Panc1 (cell line): ENCODE measurements around the gene IL21R. TPM values are rescaled to one million over a fixed set of nuclear protein-coding genes. Genes with fewer than 3 reads are reported as not detected.

ENCODE experiments used
- ATAC-seq: fragments of 200-7000 bp; cut with Tn5 transposase; 2 replicates; pipeline ENCODE4 v1.9.1; 2020; ENCODE audit warnings: mild to moderate bottlenecking, moderate library complexity
- BruUV-seq: library from RNA; stranded (reverse); fragments of 400-500 nt; replicated peaks from 2 replicates; lab custom pipeline; 2021; lab: Mats Ljungman, UMichigan
- CTCF ChIA-PET: fragments of 300-600 bp; sonication (Branson Sonifier 250); formaldehyde crosslinking; loops from one replicate; lab custom pipeline; 2022; ENCODE audit warnings: antibody characterized with exemption; lab: Charles Lee
- POLR2A ChIA-PET: fragments of 300-600 bp; sonication (Branson Sonifier 250); formaldehyde crosslinking; loops from one replicate; lab custom pipeline; 2022; ENCODE audit warnings: antibody characterized with exemption; lab: Charles Lee
- DNase-seq: peaks from one replicate; pipeline ENCODE4 v3.0.0-alpha.2; 2010; ENCODE audit warnings: low read depth, low spot score
- H3K27ac ChIP-seq: 2 replicates; pipeline ENCODE4 v1.5.1; 2011; ENCODE audit warnings: mild to moderate bottlenecking, low read length, inconsistent platforms
- H3K27me3 ChIP-seq: fragments of 200-500 bp; sonication (Bioruptor generic); 2 replicates; pipeline ENCODE4 v1.6.0; 2014; ENCODE audit warnings: low read length, inconsistent platforms; ENCODE audit not compliant: control insufficient read depth, insufficient read depth
- H3K36me3 ChIP-seq: fragments of 200-500 bp; sonication (Bioruptor generic); 2 replicates; pipeline ENCODE4 v1.5.1; 2014; ENCODE audit warnings: inconsistent platforms, mild to moderate bottlenecking, low read length, moderate library complexity; ENCODE audit not compliant: control insufficient read depth, insufficient read depth
- H3K4me1 ChIP-seq: 2 replicates; pipeline ENCODE4 v1.5.1; 2011; ENCODE audit warnings: inconsistent platforms, mild to moderate bottlenecking, low read length, moderate library complexity; ENCODE audit not compliant: control insufficient read depth, insufficient read depth
- H3K4me3 ChIP-seq, 2 experiments: 2 replicates each; pipeline ENCODE4 v1.5.1; 2011 to 2012; ENCODE audit warnings: low read depth in 2 of 2, low read length in 2 of 2, mild to moderate bottlenecking in 2 of 2, inconsistent platforms in 1 of 2, moderate library complexity in 1 of 2
- H3K9me3 ChIP-seq: fragments of 200-500 bp; sonication (Bioruptor generic); 2 replicates; pipeline ENCODE4 v1.5.1; 2014; ENCODE audit warnings: low read depth, mild to moderate bottlenecking, inconsistent platforms, low read length, moderate library complexity; ENCODE audit not compliant: control insufficient read depth, insufficient read depth
- CTCF ChIP-seq: fragments of 450-650 bp; IDR thresholded peaks from 2 replicates; pipeline ENCODE4 v1.5.1; 2017; ENCODE audit warnings: mild to moderate bottlenecking
- POLR2AphosphoS5 ChIP-seq: IDR thresholded peaks from 2 replicates; pipeline ENCODE4 v1.6.1; 2012; ENCODE audit warnings: mild to moderate bottlenecking, low read depth, low read length, moderate library complexity
- SIN3A ChIP-seq: IDR thresholded peaks from 2 replicates; pipeline ENCODE4 v1.6.1; 2012; ENCODE audit warnings: low read depth, mild to moderate bottlenecking, low read length, moderate library complexity, borderline replicate concordance; ENCODE audit not compliant: insufficient read depth
- TCF7L2 ChIP-seq: IDR thresholded peaks from 2 replicates; pipeline ENCODE4 v1.6.1; 2011; ENCODE audit warnings: mild to moderate bottlenecking, low read depth, low read length, inconsistent platforms
- in situ Hi-C: cut with HindIII; loops from 2 replicates; pipeline ENCODE4 v1.10.0; 2016; ENCODE audit warnings: low sequenced_read_pairs, low pct_unique_long_range_greater_than_20kb
- intact Hi-C: fragments of 100-400 bp; cut with micrococcal nuclease; formaldehyde crosslinking; loops from one replicate; pipeline ENCODE4 v1.10.0; 2022; ENCODE audit not compliant: unreplicated experiment
- total RNA-seq: library from RNA; stranded (reverse); gene quantifications from one replicate; pipeline ENCODE4 v1.2.1, GENCODE V29; 2021; ENCODE audit not compliant: unreplicated experiment
- TF ChIP-seq, protein P1 (sequence below), 2 experiments: IDR thresholded peaks; 2 replicates each; pipeline ENCODE4 v1.6.1; 2011 to 2012; ENCODE audit warnings: low read depth in 2 of 2, control low read depth in 1 of 2, low read length in 1 of 2, mild to moderate bottlenecking in 1 of 2, moderate library complexity in 1 of 2; ENCODE audit not compliant: insufficient read depth in 1 of 2

Gene IL21R
- total RNA-seq, 1 experiment from 2014 or later = 0.10 TPM

- no peak for TF ChIP-seq POLR2AphosphoS5
- TF ChIP-seq, protein P1, sequence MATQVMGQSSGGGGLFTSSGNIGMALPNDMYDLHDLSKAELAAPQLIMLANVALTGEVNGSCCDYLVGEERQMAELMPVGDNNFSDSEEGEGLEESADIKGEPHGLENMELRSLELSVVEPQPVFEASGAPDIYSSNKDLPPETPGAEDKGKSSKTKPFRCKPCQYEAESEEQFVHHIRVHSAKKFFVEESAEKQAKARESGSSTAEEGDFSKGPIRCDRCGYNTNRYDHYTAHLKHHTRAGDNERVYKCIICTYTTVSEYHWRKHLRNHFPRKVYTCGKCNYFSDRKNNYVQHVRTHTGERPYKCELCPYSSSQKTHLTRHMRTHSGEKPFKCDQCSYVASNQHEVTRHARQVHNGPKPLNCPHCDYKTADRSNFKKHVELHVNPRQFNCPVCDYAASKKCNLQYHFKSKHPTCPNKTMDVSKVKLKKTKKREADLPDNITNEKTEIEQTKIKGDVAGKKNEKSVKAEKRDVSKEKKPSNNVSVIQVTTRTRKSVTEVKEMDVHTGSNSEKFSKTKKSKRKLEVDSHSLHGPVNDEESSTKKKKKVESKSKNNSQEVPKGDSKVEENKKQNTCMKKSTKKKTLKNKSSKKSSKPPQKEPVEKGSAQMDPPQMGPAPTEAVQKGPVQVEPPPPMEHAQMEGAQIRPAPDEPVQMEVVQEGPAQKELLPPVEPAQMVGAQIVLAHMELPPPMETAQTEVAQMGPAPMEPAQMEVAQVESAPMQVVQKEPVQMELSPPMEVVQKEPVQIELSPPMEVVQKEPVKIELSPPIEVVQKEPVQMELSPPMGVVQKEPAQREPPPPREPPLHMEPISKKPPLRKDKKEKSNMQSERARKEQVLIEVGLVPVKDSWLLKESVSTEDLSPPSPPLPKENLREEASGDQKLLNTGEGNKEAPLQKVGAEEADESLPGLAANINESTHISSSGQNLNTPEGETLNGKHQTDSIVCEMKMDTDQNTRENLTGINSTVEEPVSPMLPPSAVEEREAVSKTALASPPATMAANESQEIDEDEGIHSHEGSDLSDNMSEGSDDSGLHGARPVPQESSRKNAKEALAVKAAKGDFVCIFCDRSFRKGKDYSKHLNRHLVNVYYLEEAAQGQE (IDR thresholded peaks at IDR 0.05; ENCODE audit: insufficient read depth in 1 of 2, low read depth in 2 of 2, low read length in 1 of 2) = no peak
- no peak for TF ChIP-seq TCF7L2
- TF ChIP-seq CTCF = no peak
- TF ChIP-seq SIN3A = no peak
- no peak for DNase-seq
- no peaks in the 10 kb centered on the region for H3K9me3 ChIP-seq
- intact Hi-C loops (no loop called here), in situ Hi-C loops (no loop called here)
- no peak overlapping the region for H3K4me3 ChIP-seq
- no peaks in the 10 kb centered on the region for H3K36me3 ChIP-seq
- no peak for ATAC-seq
- H3K27ac ChIP-seq = no peak overlapping the region
- ChIA-PET POLR2A (interaction anchor here (0.6 kb wide), 1 partner anchor 1253 kb away, joined by 5 read pairs; no protein-coding TSS in a partner anchor), CTCF (no interaction called here)
- no TSS peak for BruUV-seq
- H3K27me3 ChIP-seq = no peaks in the 10 kb centered on the region
- no peaks in the 10 kb centered on the region for H3K4me1 ChIP-seq
Observed at GRCh38 chr16:27377666-27378485, 24.1 kb upstream of the IL21R start.

GRCh38 chr16:27378871-27379481, 23.0 kb upstream of the IL21R start:
- Histone ChIP-seq H3K27ac (no peak overlapping the region), H3K27me3 (no peaks in the 10 kb centered on the region), H3K36me3 (no peaks in the 10 kb centered on the region), H3K4me3 (no peak overlapping the region), H3K9me3 (0 out of 2 replicates have a peak, but pooled peaks cover 1% of the 10 kb centered on the region), H3K4me1 (no peaks in the 10 kb centered on the region)
- TF ChIP-seq TCF7L2 (no peak), SIN3A (no peak), CTCF (no peak), POLR2AphosphoS5 (no peak)
- TF ChIP-seq, protein P1 (IDR thresholded peaks at IDR 0.05; ENCODE audit: insufficient read depth in 1 of 2, low read depth in 2 of 2, low read length in 1 of 2) = no peak
- in situ Hi-C loops = no loop called here
- DNase-seq (no peak), ATAC-seq (no peak)
- POLR2A ChIA-PET = interaction anchor here (0.6 kb wide), 1 partner anchor 89 kb away, joined by 3 read pairs; no protein-coding TSS in a partner anchor
- CTCF ChIA-PET = no interaction called here
- no TSS peak for BruUV-seq
- intact Hi-C loops = no loop called here
